ENCODE measurements around the gene GRM4.

DNA sequence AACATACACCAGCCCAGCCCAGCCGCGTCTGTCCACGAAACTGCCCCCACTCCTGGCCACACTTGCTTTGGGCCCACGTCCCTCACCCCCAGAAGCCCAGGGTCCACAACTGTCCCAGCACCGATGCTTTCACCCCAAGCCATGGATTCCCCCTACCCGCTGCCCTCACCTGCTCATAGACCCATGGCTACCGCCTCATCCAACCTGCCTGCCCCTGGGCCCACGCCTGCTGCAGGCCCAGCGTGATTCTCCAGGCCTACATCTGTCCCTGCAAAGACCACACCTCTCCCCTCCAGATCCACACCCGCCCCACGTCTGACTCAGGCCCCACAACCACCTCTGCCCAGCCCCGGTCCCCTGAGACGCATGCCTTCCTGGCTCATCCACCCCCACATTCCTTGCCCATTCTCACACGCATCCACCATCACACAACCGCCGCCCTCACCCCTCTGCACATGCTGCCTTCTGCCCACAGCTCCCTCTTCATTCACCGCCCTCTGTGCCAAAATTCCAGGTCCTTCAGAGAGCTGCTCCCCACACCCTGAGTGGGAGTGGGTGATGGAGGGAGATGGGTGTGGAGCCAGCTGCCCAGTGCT lies 86.7 kb downstream of the GRM4 start:
- TF ChIP-seq EZH2 (IDR thresholded peaks at IDR 0.05): no peak
- TF ChIP-seq, protein P1, sequence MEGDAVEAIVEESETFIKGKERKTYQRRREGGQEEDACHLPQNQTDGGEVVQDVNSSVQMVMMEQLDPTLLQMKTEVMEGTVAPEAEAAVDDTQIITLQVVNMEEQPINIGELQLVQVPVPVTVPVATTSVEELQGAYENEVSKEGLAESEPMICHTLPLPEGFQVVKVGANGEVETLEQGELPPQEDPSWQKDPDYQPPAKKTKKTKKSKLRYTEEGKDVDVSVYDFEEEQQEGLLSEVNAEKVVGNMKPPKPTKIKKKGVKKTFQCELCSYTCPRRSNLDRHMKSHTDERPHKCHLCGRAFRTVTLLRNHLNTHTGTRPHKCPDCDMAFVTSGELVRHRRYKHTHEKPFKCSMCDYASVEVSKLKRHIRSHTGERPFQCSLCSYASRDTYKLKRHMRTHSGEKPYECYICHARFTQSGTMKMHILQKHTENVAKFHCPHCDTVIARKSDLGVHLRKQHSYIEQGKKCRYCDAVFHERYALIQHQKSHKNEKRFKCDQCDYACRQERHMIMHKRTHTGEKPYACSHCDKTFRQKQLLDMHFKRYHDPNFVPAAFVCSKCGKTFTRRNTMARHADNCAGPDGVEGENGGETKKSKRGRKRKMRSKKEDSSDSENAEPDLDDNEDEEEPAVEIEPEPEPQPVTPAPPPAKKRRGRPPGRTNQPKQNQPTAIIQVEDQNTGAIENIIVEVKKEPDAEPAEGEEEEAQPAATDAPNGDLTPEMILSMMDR (IDR thresholded peaks at IDR 0.05): no peak
